H9 (cell line): ENCODE measurements around the gene ADAMTS2. TPM values are rescaled to one million over a fixed set of nuclear protein-coding genes. Genes with fewer than 3 reads are reported as not detected.

Source experiments
- DNase-seq: peaks from one replicate; pipeline ENCODE4 v3.0.0-alpha.2; 2017
- H2AFZ ChIP-seq: one replicate; pipeline ENCODE4 v1.6.1; 2013; ENCODE audit warnings: mild to moderate bottlenecking, low read length, control low read depth, moderate library complexity
- H2AK5ac ChIP-seq: 2 replicates; pipeline ENCODE4 v1.6.1; 2013; ENCODE audit warnings: low read length, control low read depth, mixed read lengths; ENCODE audit not compliant: insufficient read length
- H2BK120ac ChIP-seq: one replicate; pipeline ENCODE4 v1.6.1; 2013; ENCODE audit warnings: low read depth, mild to moderate bottlenecking, low read length, control low read depth, inconsistent platforms; ENCODE audit not compliant: poor library complexity, severe bottlenecking
- H2BK12ac ChIP-seq: 2 replicates; pipeline ENCODE4 v1.6.1; 2013; ENCODE audit warnings: low read length, control low read depth, mixed read lengths, low read depth; ENCODE audit not compliant: insufficient read length
- H2BK15ac ChIP-seq: 2 replicates; pipeline ENCODE4 v1.6.1; 2013; ENCODE audit warnings: low read depth, low read length, control low read depth
- H2BK20ac ChIP-seq: one replicate; pipeline ENCODE4 v1.6.1; 2013; ENCODE audit warnings: low read depth, mild to moderate bottlenecking, low read length, control low read depth, inconsistent platforms; ENCODE audit not compliant: poor library complexity, severe bottlenecking
- H2BK5ac ChIP-seq: 2 replicates; pipeline ENCODE4 v1.6.1; 2013; ENCODE audit warnings: low read length, control low read depth, mixed read lengths; ENCODE audit not compliant: insufficient read length
- H3K14ac ChIP-seq: 2 replicates; pipeline ENCODE4 v1.6.1; 2013; ENCODE audit warnings: low read length, control low read depth; ENCODE audit not compliant: insufficient read depth
- H3K18ac ChIP-seq: 2 replicates; pipeline ENCODE4 v1.6.1; 2013; ENCODE audit warnings: low read depth, mild to moderate bottlenecking, mixed read lengths, low read length, control low read depth; ENCODE audit not compliant: insufficient read length
- H3K23ac ChIP-seq: 2 replicates; pipeline ENCODE4 v1.6.1; 2013; ENCODE audit warnings: low read length, control low read depth, mixed read lengths, low read depth; ENCODE audit not compliant: insufficient read length
- H3K23me2 ChIP-seq: 2 replicates; pipeline ENCODE4 v1.6.1; 2013; ENCODE audit warnings: low read depth, mild to moderate bottlenecking, mixed read lengths, low read length, control low read depth; ENCODE audit not compliant: insufficient read length, poor library complexity, severe bottlenecking
- H3K27ac ChIP-seq: 2 replicates; pipeline ENCODE4 v1.5.1; 2013; ENCODE audit warnings: low read length, control low read depth, mixed read lengths, low read depth; ENCODE audit not compliant: insufficient read length
- H3K27me3 ChIP-seq: 2 replicates; pipeline ENCODE4 v1.6.1; 2013; ENCODE audit warnings: low read length, control low read depth, inconsistent platforms; ENCODE audit not compliant: insufficient read depth
- H3K4ac ChIP-seq: 2 replicates; pipeline ENCODE4 v1.6.1; 2013; ENCODE audit warnings: low read depth, mild to moderate bottlenecking, control low read depth, inconsistent platforms, low read length, moderate library complexity
- H3K4me1 ChIP-seq: 2 replicates; pipeline ENCODE4 v1.6.1; 2013; ENCODE audit warnings: low read length, control low read depth, inconsistent platforms; ENCODE audit not compliant: insufficient read depth
- H3K4me2 ChIP-seq: 2 replicates; pipeline ENCODE4 v1.6.1; 2013; ENCODE audit warnings: low read length, control low read depth, mixed read lengths; ENCODE audit not compliant: insufficient read length, insufficient read depth
- H3K56ac ChIP-seq: 2 replicates; pipeline ENCODE4 v1.6.1; 2013; ENCODE audit warnings: low read depth, mild to moderate bottlenecking, mixed read lengths, low read length, control low read depth; ENCODE audit not compliant: insufficient read length
- H3K79me1 ChIP-seq: 2 replicates; pipeline ENCODE4 v1.6.1; 2013; ENCODE audit warnings: low read depth, mild to moderate bottlenecking, moderate library complexity, low read length, control low read depth, inconsistent platforms; ENCODE audit not compliant: insufficient read depth, poor library complexity, severe bottlenecking
- H3K79me2 ChIP-seq: 2 replicates; pipeline ENCODE4 v1.6.1; 2013; ENCODE audit warnings: low read length, control low read depth, inconsistent platforms; ENCODE audit not compliant: insufficient read depth
- H3K9ac ChIP-seq: 2 replicates; pipeline ENCODE4 v1.6.1; 2013; ENCODE audit warnings: low read length, control low read depth, mixed read lengths; ENCODE audit not compliant: insufficient read length; ENCODE audit errors: extremely low read depth
- H3K9me3 ChIP-seq: one replicate; pipeline ENCODE4 v1.6.1; 2013; ENCODE audit warnings: low read depth, low read length, inconsistent platforms; ENCODE audit not compliant: control insufficient read depth
- H3T11ph ChIP-seq: one replicate; pipeline ENCODE4 v1.6.1; 2013; ENCODE audit warnings: mild to moderate bottlenecking, low read length, control low read depth, inconsistent platforms
- H4K20me1 ChIP-seq: one replicate; pipeline ENCODE4 v1.6.1; 2013; ENCODE audit not compliant: control insufficient read depth, insufficient read length, insufficient read depth
- H4K5ac ChIP-seq: 2 replicates; pipeline ENCODE4 v1.6.1; 2013; ENCODE audit warnings: low read depth, mild to moderate bottlenecking, mixed read lengths, low read length, control low read depth; ENCODE audit not compliant: insufficient read length
- H4K8ac ChIP-seq: replicated peaks from 2 replicates; pipeline ENCODE4 v1.6.1; 2013; ENCODE audit warnings: low read length, control low read depth, mixed read lengths, low read depth; ENCODE audit not compliant: insufficient read length
- H4K91ac ChIP-seq: 2 replicates; pipeline ENCODE4 v1.6.1; 2013; ENCODE audit warnings: low read depth, mild to moderate bottlenecking, moderate library complexity, mixed read lengths, low read length, control low read depth; ENCODE audit not compliant: insufficient read length
- H3K27ac Mint-ChIP-seq, 3 experiments: 2 replicates in 2 of 3; 3 replicates in 1 of 3; pipeline ENCODE4 v1.8.0; 2020 to 2021; ENCODE audit warnings: mixed read lengths in 3 of 3, mild to moderate bottlenecking in 1 of 3, moderate library complexity in 1 of 3
- H3K27me3 Mint-ChIP-seq: 2 replicates; pipeline ENCODE4 v1.8.0; 2021; ENCODE audit warnings: low read depth, mild to moderate bottlenecking, moderate library complexity, mixed read lengths
- H3K36me3 Mint-ChIP-seq, 3 experiments: 2 replicates in 2 of 3; 3 replicates in 1 of 3; pipeline ENCODE4 v1.8.0; 2020 to 2021; ENCODE audit warnings: low read depth in 3 of 3, mixed read lengths in 3 of 3; ENCODE audit not compliant: insufficient read depth in 1 of 3
- H3K4me1 Mint-ChIP-seq, 2 experiments: 2 replicates each; pipeline ENCODE4 v1.8.0; 2020; ENCODE audit warnings: mixed read lengths in 2 of 2
- H3K4me3 Mint-ChIP-seq, 2 experiments: 2 replicates in 1 of 2; 3 replicates in 1 of 2; pipeline ENCODE4 v1.8.0; 2020 to 2021; ENCODE audit warnings: mild to moderate bottlenecking in 2 of 2, mixed read lengths in 2 of 2, moderate library complexity in 1 of 2
- H3K9me3 Mint-ChIP-seq, 2 experiments: 2 replicates in 1 of 2; 3 replicates in 1 of 2; pipeline ENCODE4 v1.8.0; 2020; ENCODE audit warnings: mild to moderate bottlenecking in 2 of 2, mixed read lengths in 2 of 2, moderate library complexity in 1 of 2
- WGBS: extraction: QIAGEN DNeasy Blood & Tissue Kit; methylation state at CpG from one replicate; pipeline ENCODE4 v1.1.7; 2013; ENCODE audit warnings: missing lambda C conversion rate, low lambda C conversion rate, mixed read lengths; ENCODE audit not compliant: insufficient read length; ENCODE audit errors: extremely low coverage; 5-methylcytosine and 5-hydroxymethylcytosine counted together
- total RNA-seq: library from RNA; stranded (reverse); gene quantifications from 2 replicates; pipeline ENCODE4 v1.2.1, GENCODE V29; 2021
- TF ChIP-seq, protein P1 (sequence below): fragments of 200-600 bp; sonication (generic); conservative IDR thresholded peaks from 3 replicates; pipeline ENCODE4 v1.8.0; 2021; ENCODE audit warnings: antibody characterized with exemption, mild to moderate bottlenecking

ADAMTS2 gene
- total RNA-seq, 1 experiment from 2014 or later, result 5.4 TPM

DNA sequence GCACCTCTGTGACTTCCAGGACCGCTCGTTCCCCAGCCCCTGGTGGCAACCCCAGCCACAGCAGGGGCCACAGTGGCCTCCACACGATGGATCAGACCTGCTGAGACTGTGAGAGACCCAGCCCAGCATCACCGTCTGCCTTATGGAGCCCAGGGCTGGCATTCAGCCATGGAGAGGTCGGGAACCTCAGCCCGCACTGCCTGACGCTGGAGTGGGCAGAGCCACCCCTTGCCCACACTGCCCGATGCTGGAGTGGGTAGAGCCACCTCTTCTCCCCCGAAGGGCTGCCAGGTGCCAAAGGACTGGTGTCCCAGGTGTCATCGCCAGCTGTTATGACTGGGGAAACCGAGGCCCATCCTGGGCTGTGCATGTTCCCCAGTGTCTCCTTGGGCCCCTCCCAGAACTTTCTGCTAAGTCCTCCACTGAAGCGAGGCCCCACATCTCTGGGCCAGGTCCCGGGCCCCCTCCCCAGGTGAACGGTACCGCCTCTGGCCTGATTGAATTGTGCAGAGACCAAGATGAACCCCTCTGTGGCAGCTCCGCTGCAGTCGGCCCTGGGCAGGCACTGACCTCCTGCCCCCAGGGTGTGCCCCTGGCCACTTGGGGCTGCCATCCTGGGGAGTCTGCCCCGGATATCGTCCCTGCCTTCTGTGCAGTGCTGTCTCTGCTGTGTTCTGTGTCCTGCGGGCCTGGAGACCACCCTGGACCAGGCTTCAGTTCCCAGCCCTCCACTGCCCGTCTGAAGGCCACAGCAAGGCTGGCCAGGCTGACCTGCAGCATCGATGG is 137.1 kb downstream of the ADAMTS2 start:
- no peaks in the 10 kb centered on the region for H4K20me1 ChIP-seq
- H3K18ac ChIP-seq, result no peak overlapping the region
- no peaks in the 10 kb centered on the region for H3K4me1 ChIP-seq
- no peak overlapping the region for H2BK15ac ChIP-seq
- no peaks in the 10 kb centered on the region for H3K23me2 ChIP-seq
- H3T11ph ChIP-seq, result no peak overlapping the region
- H2AK5ac ChIP-seq, result no peak overlapping the region
- no peaks in the 10 kb centered on the region for H3K36me3 Mint-ChIP-seq
- no peak overlapping the region for H3K4me2 ChIP-seq
- no peaks in the 10 kb centered on the region for H3K9me3 Mint-ChIP-seq
- no peak overlapping the region for H2AFZ ChIP-seq
- H2BK5ac ChIP-seq, result no peak overlapping the region
- DNase-seq, result no peak
- H3K79me2 ChIP-seq, result no peaks in the 10 kb centered on the region
- H3K9me3 ChIP-seq, result no peaks in the 10 kb centered on the region
- no peak overlapping the region for H3K27ac ChIP-seq
- no peak overlapping the region for H3K56ac ChIP-seq
- no CpG with 5 or more reads among the region's 22 CpGs for WGBS
- no peak overlapping the region for H2BK20ac ChIP-seq
- no peak overlapping the region for H3K9ac ChIP-seq
- H4K8ac ChIP-seq, result no peak overlapping the region
- no peaks in the 10 kb centered on the region for H3K79me1 ChIP-seq
- peaks cover 4 to 7% of the 10 kb centered on the region in 2 experiments; a peak in 2 of 4 replicates for H3K4me1 Mint-ChIP-seq
- H3K23ac ChIP-seq, result no peak overlapping the region
- no peak overlapping the region for H3K27ac Mint-ChIP-seq
- no peak overlapping the region for H3K4me3 Mint-ChIP-seq
- no peak overlapping the region for H2BK120ac ChIP-seq
- no peak overlapping the region for H4K91ac ChIP-seq
- H2BK12ac ChIP-seq, result no peak overlapping the region
- H3K27me3 Mint-ChIP-seq, result no peaks in the 10 kb centered on the region
- H3K4ac ChIP-seq, result no peak overlapping the region
- no peak overlapping the region for H3K14ac ChIP-seq
- H3K27me3 ChIP-seq, result no peaks in the 10 kb centered on the region
- no peak overlapping the region for H4K5ac ChIP-seq
- TF ChIP-seq, protein P1, sequence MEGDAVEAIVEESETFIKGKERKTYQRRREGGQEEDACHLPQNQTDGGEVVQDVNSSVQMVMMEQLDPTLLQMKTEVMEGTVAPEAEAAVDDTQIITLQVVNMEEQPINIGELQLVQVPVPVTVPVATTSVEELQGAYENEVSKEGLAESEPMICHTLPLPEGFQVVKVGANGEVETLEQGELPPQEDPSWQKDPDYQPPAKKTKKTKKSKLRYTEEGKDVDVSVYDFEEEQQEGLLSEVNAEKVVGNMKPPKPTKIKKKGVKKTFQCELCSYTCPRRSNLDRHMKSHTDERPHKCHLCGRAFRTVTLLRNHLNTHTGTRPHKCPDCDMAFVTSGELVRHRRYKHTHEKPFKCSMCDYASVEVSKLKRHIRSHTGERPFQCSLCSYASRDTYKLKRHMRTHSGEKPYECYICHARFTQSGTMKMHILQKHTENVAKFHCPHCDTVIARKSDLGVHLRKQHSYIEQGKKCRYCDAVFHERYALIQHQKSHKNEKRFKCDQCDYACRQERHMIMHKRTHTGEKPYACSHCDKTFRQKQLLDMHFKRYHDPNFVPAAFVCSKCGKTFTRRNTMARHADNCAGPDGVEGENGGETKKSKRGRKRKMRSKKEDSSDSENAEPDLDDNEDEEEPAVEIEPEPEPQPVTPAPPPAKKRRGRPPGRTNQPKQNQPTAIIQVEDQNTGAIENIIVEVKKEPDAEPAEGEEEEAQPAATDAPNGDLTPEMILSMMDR, result no peak
